SK-N-MC (cell line): ENCODE results near the gene MTG1.

ENCODE experiments used
- DNase-seq: peaks from one replicate; pipeline ENCODE4 v3.0.0-alpha.2; 2011; ENCODE audit warnings: low read depth, low spot score
- H3K27ac ChIP-seq: fragments of 200-600 bp; sonication (generic); 2 replicates; pipeline ENCODE4 v1.5.1; 2016; ENCODE audit warnings: mixed run types
- H3K36me3 ChIP-seq: fragments of 200-600 bp; sonication (generic); 2 replicates; pipeline ENCODE4 v1.6.1; 2017; ENCODE audit warnings: antibody characterized with exemption, low read length, mixed read lengths; ENCODE audit not compliant: insufficient read depth
- H3K4me3 ChIP-seq: fragments of 200-600 bp; sonication (generic); 2 replicates; pipeline ENCODE4 v1.5.1; 2016
- H3K9ac ChIP-seq: fragments of 200-600 bp; sonication (generic); 2 replicates; pipeline ENCODE4 v1.8.0; 2017; ENCODE audit warnings: mixed run types, mixed read lengths; ENCODE audit not compliant: insufficient read length
- H3K9me3 ChIP-seq: fragments of 200-600 bp; sonication (generic); 2 replicates; pipeline ENCODE4 v1.6.1; 2017; ENCODE audit warnings: low read depth, mild to moderate bottlenecking, antibody characterized with exemption, low read length, moderate library complexity, mixed read lengths
- EZH2 ChIP-seq: fragments of 200-600 bp; sonication (generic); IDR thresholded peaks from one replicate; pipeline ENCODE4 v1.6.1; 2017; ENCODE audit warnings: antibody characterized with exemption
- FOXP2 ChIP-seq: optimal IDR thresholded peaks from 2 replicates; pipeline ENCODE3; 2011; ENCODE audit warnings: mild to moderate bottlenecking, moderate library complexity; ENCODE audit not compliant: insufficient read depth; ENCODE audit errors: extremely low read length, control extremely low read depth
- POLR2AphosphoS5 ChIP-seq: IDR thresholded peaks from 2 replicates; pipeline ENCODE4 v1.6.1; 2012; ENCODE audit warnings: mild to moderate bottlenecking, low read depth, low read length, borderline replicate concordance

The MTG1 gene

GRCh38 chr10:133459454-133460207 lies 65.7 kb downstream of the MTG1 start:
- Histone ChIP-seq H3K36me3 (no peaks in the 10 kb centered on the region), H3K4me3 (no peak overlapping the region), H3K9ac (no peak overlapping the region), H3K9me3 (no peaks in the 10 kb centered on the region), H3K27ac (no peak overlapping the region)
- DNase-seq: no peak
- TF ChIP-seq POLR2AphosphoS5 (no peak), EZH2 (no peak), FOXP2 (no peak)

- Histone ChIP-seq H3K4me3 (no peak overlapping the region), H3K27ac (no peak overlapping the region), H3K9me3 (no peaks in the 10 kb centered on the region), H3K36me3 (no peaks in the 10 kb centered on the region), H3K9ac (no peak overlapping the region)
- TF ChIP-seq POLR2AphosphoS5 (no peak), FOXP2 (no peak), EZH2 (no peak)
- no peak for DNase-seq
Observed at GRCh38 chr10:133460208-133460769, 66.3 kb downstream of the MTG1 start.

GRCh38 chr10:133461027-133461426 lies 67.1 kb downstream of the MTG1 start:
- Histone ChIP-seq H3K27ac (no peak overlapping the region), H3K9ac (no peak overlapping the region), H3K4me3 (no peak overlapping the region), H3K36me3 (no peaks in the 10 kb centered on the region), H3K9me3 (no peaks in the 10 kb centered on the region)
- TF ChIP-seq POLR2AphosphoS5: no peak
- TF ChIP-seq EZH2: no peak
- no peak for TF ChIP-seq FOXP2
- DNase-seq: no peak

GRCh38 chr10:133461841-133462240 lies 67.9 kb downstream of the MTG1 start:
- H3K27ac ChIP-seq: no peak overlapping the region
- no peaks in the 10 kb centered on the region for H3K9me3 ChIP-seq
- TF ChIP-seq FOXP2 (no peak), POLR2AphosphoS5 (no peak), EZH2 (no peak)
- no peaks in the 10 kb centered on the region for H3K36me3 ChIP-seq
- H3K9ac ChIP-seq: no peak overlapping the region
- DNase-seq: no peak
- H3K4me3 ChIP-seq: no peak overlapping the region

GRCh38 chr10:133462512-133463305 lies 68.8 kb downstream of the MTG1 start:
- Histone ChIP-seq H3K4me3 (no peak overlapping the region), H3K9ac (no peak overlapping the region), H3K9me3 (no peaks in the 10 kb centered on the region), H3K27ac (no peak overlapping the region), H3K36me3 (no peaks in the 10 kb centered on the region)
- no peak for TF ChIP-seq FOXP2
- no peak for DNase-seq

GRCh38 chr10:133464582-133465031 lies 70.7 kb downstream of the MTG1 start:
- no peak for TF ChIP-seq POLR2AphosphoS5
- TF ChIP-seq EZH2: no peak
- no peak for TF ChIP-seq FOXP2
- no peak overlapping the region for H3K27ac ChIP-seq
- no peak overlapping the region for H3K4me3 ChIP-seq
- H3K9me3 ChIP-seq: no peaks in the 10 kb centered on the region
- DNase-seq: no peak
- no peaks in the 10 kb centered on the region for H3K36me3 ChIP-seq
- H3K9ac ChIP-seq: no peak overlapping the region

- H3K9me3 ChIP-seq: no peaks in the 10 kb centered on the region
- no peak overlapping the region for H3K4me3 ChIP-seq
- H3K9ac ChIP-seq: no peak overlapping the region
- no peak for DNase-seq
- H3K36me3 ChIP-seq: no peaks in the 10 kb centered on the region
- no peak overlapping the region for H3K27ac ChIP-seq
- no peak for TF ChIP-seq EZH2
- no peak for TF ChIP-seq FOXP2
- no peak for TF ChIP-seq POLR2AphosphoS5
Observed at GRCh38 chr10:133465191-133465949, 71.4 kb downstream of the MTG1 start.

- H3K9me3 ChIP-seq: no peaks in the 10 kb centered on the region
- no peak overlapping the region for H3K27ac ChIP-seq
- DNase-seq: no peak
- no peak overlapping the region for H3K9ac ChIP-seq
- H3K4me3 ChIP-seq: no peak overlapping the region
- TF ChIP-seq FOXP2: no peak
- no peak for TF ChIP-seq POLR2AphosphoS5
- H3K36me3 ChIP-seq: no peaks in the 10 kb centered on the region
Observed at GRCh38 chr10:133465950-133466474, 72.1 kb downstream of the MTG1 start.
